Calu3 (cell line): Measurements from ENCODE around the gene CYBB. TPM values are rescaled to one million over a fixed set of nuclear protein-coding genes. Genes with fewer than 3 reads are reported as not detected.

Source experiments
- BruUV-seq: library from RNA; stranded (reverse); fragments of 400-500 nt; replicated peaks from 2 replicates; lab custom pipeline; 2021; lab: Mats Ljungman, UMichigan
- CTCF ChIA-PET: fragments of 300-600 bp; sonication (Branson Sonifier 250); formaldehyde crosslinking; loops from one replicate; lab custom pipeline; 2022; ENCODE audit warnings: antibody characterized with exemption; lab: Charles Lee
- DNase-seq: peaks from one replicate; pipeline ENCODE4 v3.0.0; 2022
- H3K27ac Mint-ChIP-seq: one replicate; pipeline ENCODE4 v1.8.0; 2022; ENCODE audit warnings: mixed read lengths; ENCODE audit not compliant: unreplicated experiment
- H3K27me3 Mint-ChIP-seq: one replicate; pipeline ENCODE4 v1.8.0; 2022; ENCODE audit warnings: mixed read lengths; ENCODE audit not compliant: unreplicated experiment
- H3K36me3 Mint-ChIP-seq: one replicate; pipeline ENCODE4 v1.8.0; 2022; ENCODE audit warnings: mild to moderate bottlenecking, moderate library complexity, mixed read lengths; ENCODE audit not compliant: insufficient read depth, unreplicated experiment
- H3K4me1 Mint-ChIP-seq: one replicate; pipeline ENCODE4 v1.8.0; 2022; ENCODE audit warnings: mild to moderate bottlenecking, low read depth, mixed read lengths; ENCODE audit not compliant: unreplicated experiment
- H3K4me3 Mint-ChIP-seq: one replicate; pipeline ENCODE4 v1.8.0; 2022; ENCODE audit warnings: mild to moderate bottlenecking, low read depth, moderate library complexity, mixed read lengths; ENCODE audit not compliant: unreplicated experiment
- H3K9me3 Mint-ChIP-seq: one replicate; pipeline ENCODE4 v1.8.0; 2022; ENCODE audit warnings: low read depth, mixed read lengths; ENCODE audit not compliant: unreplicated experiment
- CTCF ChIP-seq: fragments of 200-600 bp; IDR thresholded peaks from one replicate; pipeline ENCODE4 v1.8.0; 2022; ENCODE audit warnings: antibody characterized with exemption; ENCODE audit not compliant: unreplicated experiment
- intact Hi-C: fragments of 100-400 bp; cut with micrococcal nuclease; formaldehyde crosslinking; loops from one replicate; pipeline ENCODE4 v1.10.0; 2022; ENCODE audit not compliant: unreplicated experiment
- total RNA-seq: library from RNA; stranded (reverse); gene quantifications from 2 replicates; pipeline ENCODE4 v1.2.3, GENCODE V29; 2022

Gene CYBB
- total RNA-seq, 1 experiment from 2014 or later, result 1.8 TPM

- DNase-seq, result no peak
- intact Hi-C loops, result no loop called here
- CTCF ChIA-PET, result no interaction called here
- no peaks in the 10 kb centered on the region for H3K36me3 Mint-ChIP-seq
- no peaks in the 10 kb centered on the region for H3K4me1 Mint-ChIP-seq
- H3K4me3 Mint-ChIP-seq, result no peak overlapping the region
- no peaks in the 10 kb centered on the region for H3K9me3 Mint-ChIP-seq
- BruUV-seq, result no TSS peak
- no peak overlapping the region for H3K27ac Mint-ChIP-seq
- TF ChIP-seq CTCF, result no peak
- no peaks in the 10 kb centered on the region for H3K27me3 Mint-ChIP-seq
These were observed 74.9 kb downstream of the CYBB start for GRCh38 chrX:37854748-37855147.

- intact Hi-C loops, result no loop called here
- Mint-ChIP-seq H3K36me3 (no peaks in the 10 kb centered on the region), H3K4me1 (peaks cover 13% of the 10 kb centered on the region), H3K27ac (no peak overlapping the region), H3K27me3 (no peaks in the 10 kb centered on the region), H3K4me3 (no peak overlapping the region), H3K9me3 (no peaks in the 10 kb centered on the region)
- BruUV-seq, result no TSS peak
- CTCF ChIA-PET, result no interaction called here
- no peak for TF ChIP-seq CTCF
- no peak for DNase-seq
These were observed 80.9 kb downstream of the CYBB start for GRCh38 chrX:37860721-37861120.

- no peak overlapping the region for H3K27ac Mint-ChIP-seq
- H3K4me1 Mint-ChIP-seq, result peaks cover 16% of the 10 kb centered on the region
- CTCF ChIA-PET, result no interaction called here
- no peak for DNase-seq
- H3K4me3 Mint-ChIP-seq, result no peak overlapping the region
- intact Hi-C loops, result no loop called here
- TF ChIP-seq CTCF, result no peak
- no peaks in the 10 kb centered on the region for H3K36me3 Mint-ChIP-seq
- BruUV-seq, result no TSS peak
- no peaks in the 10 kb centered on the region for H3K27me3 Mint-ChIP-seq
- H3K9me3 Mint-ChIP-seq, result peaks cover 5% of the 10 kb centered on the region
These were observed 83.0 kb downstream of the CYBB start for GRCh38 chrX:37862851-37863250.

Other genes starting within 250 kb of the CYBB start
- 2.2 and 2.3 TPM in 2 replicates for gene LANCL3, start 208.4 kb upstream of the CYBB start, total RNA-seq
- gene XK, start 94.3 kb upstream of the CYBB start, total RNA-seq, result 11.3 and 14.7 TPM in 2 replicates
- gene DYNLT3, start 67.5 kb downstream of the CYBB start, total RNA-seq, result 28.0 and 31.3 TPM in 2 replicates
- gene SYTL5, start 226.5 kb downstream of the CYBB start, total RNA-seq, result 0.47 and 1.2 TPM in 2 replicates